ENCODE measurements around the gene APH1A. TPM values are rescaled to one million over a fixed set of nuclear protein-coding genes. Genes with fewer than 3 reads are reported as not detected.
A peak's percentile ranks its signal among the peaks of the same experiment; 100 is the strongest.

Gene APH1A
- total and polyA plus RNA-seq, 4 donors: 95.0 to 164 (median 135) TPM

- no peaks in the 10 kb centered on the region for H3K9me3 ChIP-seq (ENCODE audit: control insufficient read depth in 4 of 4, insufficient read depth in 3 of 4, low read length in 3 of 4)
- H3K27ac ChIP-seq (ENCODE audit: low read depth in 1 of 2, low read length in 1 of 2): peak within 1 kb of the TSS; percentile 88 to 97
- peaks cover 0 to 7% (median 2%) of the 10 kb centered on the region in 4 donors for H3K36me3 ChIP-seq (ENCODE audit: control insufficient read depth in 4 of 4, insufficient read depth in 4 of 4, low read length in 4 of 4)
- H3K4me1 ChIP-seq (ENCODE audit: control insufficient read depth in 5 of 5, insufficient read depth in 5 of 5, low read length in 5 of 5): peaks cover 0 to 17% (median 4%) of the 10 kb centered on the region in 5 donors
- H3K4me3 ChIP-seq: peak within 1 kb of the TSS; percentile 45
- 3% methylated on average over 46 of the region's 46 CpGs for WGBS, 2 donors
- ATAC-seq (ENCODE audit: insufficient read depth, low FRiP score) (peak; percentile 92), DNase-seq (peak; percentile 94 to 97 (median 94))
- H3K9ac ChIP-seq (ENCODE audit: insufficient read depth in 1 of 2, low read length in 2 of 2): peak within 1 kb of the TSS; percentile 34 to 83
- no peak for TF ChIP-seq CTCF (IDR thresholded peaks at IDR 0.05; ENCODE audit: control extremely low read depth, extremely low read depth)
- no peaks in the 10 kb centered on the region for H3K27me3 ChIP-seq (ENCODE audit: control insufficient read depth in 3 of 3, insufficient read depth in 3 of 3, low read length in 2 of 3)
These were observed 13.1 kb upstream of the APH1A start, which contains the start of gene CIART for GRCh38 chr1:150281758-150282557. TSS of gene CIART (plus strand) at chr1:150282554. CDS start at chr1:150283268, 714 bp downstream.

- Histone ChIP-seq H3K4me3 (no peak overlapping the region), H3K9me3 (ENCODE audit: control insufficient read depth in 4 of 4, insufficient read depth in 3 of 4, low read length in 3 of 4) (no peaks in the 10 kb centered on the region), H3K36me3 (ENCODE audit: control insufficient read depth in 4 of 4, insufficient read depth in 4 of 4, low read length in 4 of 4) (peaks cover 0 to 2% (median 0%) of the 10 kb centered on the region in 4 donors), H3K9ac (ENCODE audit: insufficient read depth in 1 of 2, low read length in 2 of 2) (peak overlapping the region; percentile 34 to 83), H3K4me1 (ENCODE audit: control insufficient read depth in 5 of 5, insufficient read depth in 5 of 5, low read length in 5 of 5) (peaks cover 0 to 17% (median 4%) of the 10 kb centered on the region in 5 donors), H3K27me3 (ENCODE audit: control insufficient read depth in 3 of 3, insufficient read depth in 3 of 3, low read length in 2 of 3) (no peaks in the 10 kb centered on the region), H3K27ac (ENCODE audit: low read depth in 1 of 2, low read length in 1 of 2) (peak overlapping the region; percentile 86 to 97)
- peak; percentile 58 for TF ChIP-seq CTCF (IDR thresholded peaks at IDR 0.05; ENCODE audit: control extremely low read depth, extremely low read depth)
- 6% methylated on average over 15 of the region's 15 CpGs for WGBS, 2 donors
- DNase-seq (peak; percentile 77 to 87 (median 83)), ATAC-seq (ENCODE audit: insufficient read depth, low FRiP score) (peak; percentile 48)
These were observed 12.5 kb upstream of the APH1A start for GRCh38 chr1:150281221-150281757.

GRCh38 chr1:150280138-150280707 lies 11.4 kb upstream of the APH1A start:
- H3K27me3 ChIP-seq (ENCODE audit: control insufficient read depth in 3 of 3, insufficient read depth in 3 of 3, low read length in 2 of 3): no peaks in the 10 kb centered on the region
- no peak overlapping the region for H3K27ac ChIP-seq (ENCODE audit: low read depth in 1 of 2, low read length in 1 of 2)
- no peak overlapping the region for H3K9ac ChIP-seq (ENCODE audit: insufficient read depth in 1 of 2, low read length in 2 of 2)
- no peak overlapping the region for H3K4me3 ChIP-seq
- H3K9me3 ChIP-seq (ENCODE audit: control insufficient read depth in 4 of 4, insufficient read depth in 3 of 4, low read length in 3 of 4): no peaks in the 10 kb centered on the region
- peaks cover 0 to 3% (median 0%) of the 10 kb centered on the region in 4 donors for H3K36me3 ChIP-seq (ENCODE audit: control insufficient read depth in 4 of 4, insufficient read depth in 4 of 4, low read length in 4 of 4)
- no peak for TF ChIP-seq CTCF (IDR thresholded peaks at IDR 0.05; ENCODE audit: control extremely low read depth, extremely low read depth)
- ATAC-seq (ENCODE audit: insufficient read depth, low FRiP score) (no peak), DNase-seq (no peak)
- peaks cover 0 to 17% (median 4%) of the 10 kb centered on the region in 5 donors for H3K4me1 ChIP-seq (ENCODE audit: control insufficient read depth in 5 of 5, insufficient read depth in 5 of 5, low read length in 5 of 5)
- WGBS, 2 donors: 78 to 88% methylated on average over 6 of the region's 6 CpGs
